HEK293T (cell line): ENCODE measurements around the gene CACNB1.

Experiments
- FOXK2 ChIP-seq: fragments of 450-650 bp; IDR thresholded peaks from 2 replicates; pipeline ENCODE4 v1.6.1; 2016; ENCODE audit warnings: mild to moderate bottlenecking
- PKNOX1 ChIP-seq: fragments of 450-650 bp; IDR thresholded peaks from 2 replicates; pipeline ENCODE4 v1.6.1; 2016
- SP1 ChIP-seq: fragments of 450-650 bp; IDR thresholded peaks from 2 replicates; pipeline ENCODE4 v1.6.1; 2017

GRCh38 chr17:39218906-39219305 lies 21.4 kb upstream of the CACNB1 start:
- TF ChIP-seq PKNOX1 (no peak), FOXK2 (no peak), SP1 (no peak)
